ENCODE results near the gene LINGO4. TPM values are rescaled to one million over a fixed set of nuclear protein-coding genes. Genes with fewer than 3 reads are reported as not detected.

Gene LINGO4
- total and polyA plus RNA-seq, 2 of the 13 experiments (the other 11 are each of a cell fraction or from before 2014, with no cell fraction given): 0.02 to 0.05 TPM

DNA sequence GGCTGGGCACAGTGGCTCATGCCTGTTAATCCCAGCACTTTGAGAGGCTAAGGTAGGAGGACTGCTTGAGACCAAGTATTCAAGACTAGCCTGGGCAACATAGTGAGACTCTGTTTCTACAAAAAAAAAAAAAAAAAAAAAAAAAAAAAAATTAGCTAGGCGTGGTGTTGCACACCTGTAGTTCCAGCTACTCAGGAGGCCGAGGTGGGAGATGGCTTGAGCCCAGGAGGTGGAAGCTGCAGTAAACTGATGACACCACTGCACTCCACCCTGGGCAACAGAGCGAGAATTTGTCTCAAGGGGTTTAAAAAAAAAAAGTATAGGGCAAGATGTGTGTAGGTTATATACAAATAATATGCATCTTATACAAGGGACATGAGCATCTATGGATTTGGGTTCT, 17.5 kb downstream of the LINGO4 start:
- ATAC-seq: no peak
- ChIA-PET CTCF (ENCODE audit: low intra/inter-chr PET ratio, low total read pairs) (no interaction called here), POLR2A (interaction anchor here (0.6 kb wide), 1 partner anchor 170 kb away, joined by 3 read pairs; no protein-coding TSS in a partner anchor)
- no peak overlapping the region for H2AFZ ChIP-seq (ENCODE audit: low read length)
- H3K4me3 ChIP-seq (replicated peaks in 1 of 3; ENCODE audit: insufficient read depth in 1 of 3, low read depth in 2 of 3, low read length in 3 of 3): no peak overlapping the region
- no peaks in the 10 kb centered on the region for H3K27me3 ChIP-seq (ENCODE audit: control insufficient read depth in 1 of 2, insufficient read depth in 2 of 2, low read length in 2 of 2)
- BruUV-seq (replicated peaks): no TSS peak
- no peaks in the 10 kb centered on the region for H4K20me1 ChIP-seq (ENCODE audit: insufficient read depth, low read length)
- no peak for TF ChIP-seq ZNF256 (CRISPR knock-in tag; conservative IDR thresholded peaks at IDR 0.05)
- TF ChIP-seq, protein P1, sequence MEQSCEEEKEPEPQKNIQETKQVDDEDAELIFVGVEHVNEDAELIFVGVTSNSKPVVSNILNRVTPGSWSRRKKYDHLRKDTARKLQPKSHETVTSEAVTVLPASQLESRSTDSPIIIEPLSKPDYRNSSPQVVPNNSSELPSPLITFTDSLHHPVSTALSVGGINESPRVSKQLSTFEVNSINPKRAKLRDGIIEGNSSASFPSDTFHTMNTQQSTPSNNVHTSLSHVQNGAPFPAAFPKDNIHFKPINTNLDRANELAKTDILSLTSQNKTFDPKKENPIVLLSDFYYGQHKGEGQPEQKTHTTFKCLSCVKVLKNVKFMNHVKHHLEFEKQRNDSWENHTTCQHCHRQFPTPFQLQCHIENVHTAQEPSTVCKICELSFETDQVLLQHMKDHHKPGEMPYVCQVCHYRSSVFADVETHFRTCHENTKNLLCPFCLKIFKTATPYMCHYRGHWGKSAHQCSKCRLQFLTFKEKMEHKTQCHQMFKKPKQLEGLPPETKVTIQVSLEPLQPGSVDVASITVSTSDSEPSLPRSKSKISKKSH (CRISPR knock-in tag; IDR thresholded peaks at IDR 0.05; ENCODE audit: borderline replicate concordance): no peak
- TF ChIP-seq, protein P2, sequence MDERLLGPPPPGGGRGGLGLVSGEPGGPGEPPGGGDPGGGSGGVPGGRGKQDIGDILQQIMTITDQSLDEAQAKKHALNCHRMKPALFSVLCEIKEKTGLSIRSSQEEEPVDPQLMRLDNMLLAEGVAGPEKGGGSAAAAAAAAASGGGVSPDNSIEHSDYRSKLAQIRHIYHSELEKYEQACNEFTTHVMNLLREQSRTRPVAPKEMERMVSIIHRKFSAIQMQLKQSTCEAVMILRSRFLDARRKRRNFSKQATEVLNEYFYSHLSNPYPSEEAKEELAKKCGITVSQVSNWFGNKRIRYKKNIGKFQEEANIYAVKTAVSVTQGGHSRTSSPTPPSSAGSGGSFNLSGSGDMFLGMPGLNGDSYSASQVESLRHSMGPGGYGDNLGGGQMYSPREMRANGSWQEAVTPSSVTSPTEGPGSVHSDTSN (CRISPR knock-in tag; IDR thresholded peaks at IDR 0.05): no peak
- H3K4me1 ChIP-seq (ENCODE audit: insufficient read depth, low read length): peaks cover 24% of the 10 kb centered on the region
- no peaks in the 10 kb centered on the region for H3K9me3 ChIP-seq (ENCODE audit: low read length)
- H3K27ac ChIP-seq (ENCODE audit: extremely low read length, insufficient read depth, low read length): no peak overlapping the region
- 87% methylated on average over 3 of the region's 3 CpGs for WGBS (ENCODE audit: low lambda C conversion rate)
- H3K79me2 ChIP-seq (ENCODE audit: insufficient read depth, low read length): peaks cover 11% of the 10 kb centered on the region
- H3K4me2 ChIP-seq (ENCODE audit: low read depth, low read length): no peak overlapping the region
- FAIRE-seq: no peak
- intact Hi-C loops (cut with micrococcal nuclease; ENCODE audit: unreplicated experiment): no loop called here
- in situ Hi-C loops (cut with HindIII; ENCODE audit: extremely low pct_ligation_motif_present, low pct_unique_long_range_greater_than_20kb): no loop called here
- H3K36me3 ChIP-seq (replicated peaks in 1 of 2; ENCODE audit: control insufficient read depth in 1 of 2, insufficient read depth in 2 of 2, low read length in 2 of 2): no peaks in the 10 kb centered on the region
- DNase-seq (ENCODE audit: low spot score): no peak
- H3K9ac ChIP-seq (ENCODE audit: insufficient read depth, low read depth, low read length): no peak overlapping the region

DNA sequence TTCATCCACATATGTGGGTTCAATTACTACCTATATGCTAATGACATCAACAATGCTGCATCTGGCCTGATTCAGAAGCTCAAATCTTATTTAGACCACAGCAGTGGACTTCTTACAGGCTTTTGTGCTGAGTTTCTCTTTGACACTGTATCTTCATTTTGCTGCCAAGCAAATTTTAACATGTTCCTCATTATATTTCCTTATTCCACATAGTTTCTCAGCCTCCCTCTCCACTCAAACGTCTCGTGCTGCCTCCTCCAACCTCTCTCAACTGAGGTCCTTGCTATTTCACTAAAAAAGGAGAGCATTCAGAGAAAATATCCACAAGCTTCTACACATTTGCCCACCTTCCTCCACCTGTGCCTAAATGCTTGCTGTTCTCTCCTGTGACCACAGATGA, 21.4 kb downstream of the LINGO4 start:
- Histone ChIP-seq H3K27me3 (ENCODE audit: control insufficient read depth in 1 of 2, insufficient read depth in 2 of 2, low read length in 2 of 2) (no peaks in the 10 kb centered on the region), H2AFZ (ENCODE audit: low read length) (no peak overlapping the region), H3K9ac (ENCODE audit: insufficient read depth, low read depth, low read length) (no peak overlapping the region), H3K36me3 (replicated peaks in 1 of 2; ENCODE audit: control insufficient read depth in 1 of 2, insufficient read depth in 2 of 2, low read length in 2 of 2) (no peaks in the 10 kb centered on the region), H3K27ac (ENCODE audit: extremely low read length, insufficient read depth, low read length) (no peak overlapping the region), H3K79me2 (ENCODE audit: insufficient read depth, low read length) (no peaks in the 10 kb centered on the region), H3K9me3 (ENCODE audit: low read length) (no peaks in the 10 kb centered on the region), H3K4me3 (replicated peaks in 1 of 3; ENCODE audit: insufficient read depth in 1 of 3, low read depth in 2 of 3, low read length in 3 of 3) (no peak overlapping the region), H4K20me1 (ENCODE audit: insufficient read depth, low read length) (no peaks in the 10 kb centered on the region), H3K4me2 (ENCODE audit: low read depth, low read length) (no peak overlapping the region), H3K4me1 (ENCODE audit: insufficient read depth, low read length) (peaks cover 2% of the 10 kb centered on the region; the same call in 1 of the 2 replicates)
- intact Hi-C loops (cut with micrococcal nuclease; ENCODE audit: unreplicated experiment): no loop called here
- ATAC-seq: no peak
- TF ChIP-seq PPARG (CRISPR knock-in tag; conservative IDR thresholded peaks at IDR 0.05) (no peak), SPEN (CRISPR knock-in tag; IDR thresholded peaks at IDR 0.05; ENCODE audit: low read depth) (no peak)
- TF ChIP-seq, protein P3, sequence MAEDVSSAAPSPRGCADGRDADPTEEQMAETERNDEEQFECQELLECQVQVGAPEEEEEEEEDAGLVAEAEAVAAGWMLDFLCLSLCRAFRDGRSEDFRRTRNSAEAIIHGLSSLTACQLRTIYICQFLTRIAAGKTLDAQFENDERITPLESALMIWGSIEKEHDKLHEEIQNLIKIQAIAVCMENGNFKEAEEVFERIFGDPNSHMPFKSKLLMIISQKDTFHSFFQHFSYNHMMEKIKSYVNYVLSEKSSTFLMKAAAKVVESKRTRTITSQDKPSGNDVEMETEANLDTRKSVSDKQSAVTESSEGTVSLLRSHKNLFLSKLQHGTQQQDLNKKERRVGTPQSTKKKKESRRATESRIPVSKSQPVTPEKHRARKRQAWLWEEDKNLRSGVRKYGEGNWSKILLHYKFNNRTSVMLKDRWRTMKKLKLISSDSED (CRISPR knock-in tag; IDR thresholded peaks at IDR 0.05): no peak
- no peak for FAIRE-seq
- ChIA-PET CTCF (ENCODE audit: low intra/inter-chr PET ratio, low total read pairs) (no interaction called here), POLR2A (no interaction called here)
- DNase-seq (ENCODE audit: low spot score): no peak
- in situ Hi-C loops (cut with HindIII; ENCODE audit: extremely low pct_ligation_motif_present, low pct_unique_long_range_greater_than_20kb): no loop called here
- WGBS (ENCODE audit: low lambda C conversion rate): 68% methylated on average over 2 of the region's 2 CpGs
- BruUV-seq (replicated peaks): no TSS peak

Data from HepG2 (cell line).